ENCODE results near the gene RAB4A.

DNA sequence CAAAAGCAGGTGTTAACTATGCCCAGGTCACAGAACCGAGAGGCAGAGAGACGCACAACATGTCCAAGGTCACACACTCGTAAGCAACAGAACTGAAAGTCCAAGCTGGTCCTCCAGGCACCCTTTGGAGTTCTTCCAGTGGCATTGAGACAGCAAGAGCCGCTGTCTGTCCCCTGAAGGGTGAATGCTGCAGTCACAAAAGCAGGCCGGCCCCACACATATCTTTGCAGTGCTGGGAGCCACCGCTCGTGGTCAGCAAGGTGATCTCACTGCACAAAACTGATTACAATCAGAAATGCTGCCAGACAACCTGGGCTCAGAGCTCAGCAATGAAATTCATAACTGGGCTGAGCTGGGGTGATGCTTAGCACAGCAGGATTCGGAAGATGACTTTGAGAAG is 47.4 kb upstream of the RAB4A start:
- TF ChIP-seq, protein P1, sequence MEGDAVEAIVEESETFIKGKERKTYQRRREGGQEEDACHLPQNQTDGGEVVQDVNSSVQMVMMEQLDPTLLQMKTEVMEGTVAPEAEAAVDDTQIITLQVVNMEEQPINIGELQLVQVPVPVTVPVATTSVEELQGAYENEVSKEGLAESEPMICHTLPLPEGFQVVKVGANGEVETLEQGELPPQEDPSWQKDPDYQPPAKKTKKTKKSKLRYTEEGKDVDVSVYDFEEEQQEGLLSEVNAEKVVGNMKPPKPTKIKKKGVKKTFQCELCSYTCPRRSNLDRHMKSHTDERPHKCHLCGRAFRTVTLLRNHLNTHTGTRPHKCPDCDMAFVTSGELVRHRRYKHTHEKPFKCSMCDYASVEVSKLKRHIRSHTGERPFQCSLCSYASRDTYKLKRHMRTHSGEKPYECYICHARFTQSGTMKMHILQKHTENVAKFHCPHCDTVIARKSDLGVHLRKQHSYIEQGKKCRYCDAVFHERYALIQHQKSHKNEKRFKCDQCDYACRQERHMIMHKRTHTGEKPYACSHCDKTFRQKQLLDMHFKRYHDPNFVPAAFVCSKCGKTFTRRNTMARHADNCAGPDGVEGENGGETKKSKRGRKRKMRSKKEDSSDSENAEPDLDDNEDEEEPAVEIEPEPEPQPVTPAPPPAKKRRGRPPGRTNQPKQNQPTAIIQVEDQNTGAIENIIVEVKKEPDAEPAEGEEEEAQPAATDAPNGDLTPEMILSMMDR (conservative IDR thresholded peaks at IDR 0.05; ENCODE audit: low read length) = no peak
- no peak for TF ChIP-seq EZH2phosphoT487 (IDR thresholded peaks at IDR 0.05; ENCODE audit: borderline replicate concordance, low read depth, low read length)

All from OCI-LY7 (cell line).